Lower leg skin (tissue), 4 donors: ENCODE measurements around the gene PRKCQ. TPM values are rescaled to one million over a fixed set of nuclear protein-coding genes. Genes with fewer than 3 reads are reported as not detected.

ENCODE experiments used
- DNase-seq, 2 donors: peaks; one replicate each; pipeline ENCODE4 v3.0.0-alpha.2; 2019; ENCODE audit warnings: low spot score in 2 of 2
- H3K4me3 ChIP-seq: fragments of 200-600 bp; sonication (generic); 2 replicates; pipeline ENCODE4 v1.5.1; 2017; ENCODE audit warnings: mild to moderate bottlenecking, low read depth; ENCODE audit not compliant: poor library complexity, severe bottlenecking
- POLR2A ChIP-seq, 2 donors: fragments of 450-650 bp; IDR thresholded peaks; one replicate each; pipeline ENCODE4 v1.6.1; 2016 to 2017; ENCODE audit warnings: antibody characterized with exemption in 2 of 2, mild to moderate bottlenecking in 1 of 2, moderate library complexity in 1 of 2
- WGBS, 2 donors: methylation state at CpG; one replicate each; pipeline ENCODE4 v1.1.5; 2018; 5-methylcytosine and 5-hydroxymethylcytosine counted together
- intact Hi-C: fragments of 100-400 bp; cut with DNase I; formaldehyde crosslinking; loops from one replicate; pipeline ENCODE4 v1.15.0; 2023; ENCODE audit warnings: low total_unique reads
- total RNA-seq, 4 donors: library from RNA; depleted of rRNA; stranded (reverse); fragments of >200 nt; gene quantifications; one replicate each; pipeline ENCODE4 v1.1.0, GENCODE V29; 2016
- TF ChIP-seq, protein P1 (sequence below), 3 donors: fragments of 450-650 bp; IDR thresholded peaks; one replicate each; pipeline ENCODE4 v1.5.1; 2016; ENCODE audit warnings: antibody characterized with exemption in 3 of 3, mild to moderate bottlenecking in 3 of 3, moderate library complexity in 2 of 3

The PRKCQ gene
- total RNA-seq, 4 donors from 2014 or later: 0.06 to 0.17 TPM; not detected in 2

DNA sequence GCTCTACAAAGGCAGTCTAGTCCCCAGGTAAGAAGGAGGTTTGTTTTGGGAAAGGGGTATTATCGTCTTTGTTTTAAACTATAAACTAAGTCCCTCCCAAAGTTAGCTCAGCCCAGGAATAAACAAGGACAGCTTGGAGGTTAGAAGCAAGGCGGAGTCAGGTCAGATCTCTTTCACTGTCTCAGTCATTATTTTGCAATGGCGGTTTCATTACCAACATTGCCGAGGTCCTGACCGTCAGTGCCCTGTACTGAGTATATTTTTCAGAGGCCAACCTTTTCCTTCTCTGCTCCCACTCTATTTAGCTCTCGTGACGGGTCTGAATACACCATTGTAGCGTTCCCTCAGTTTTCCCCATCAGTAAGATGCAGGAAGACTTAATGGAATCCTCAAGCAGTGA is 184.5 kb downstream of the PRKCQ start:
- 86 to 93% methylated on average over 8 of the region's 8 CpGs for WGBS, 2 donors
- no peak overlapping the region for H3K4me3 ChIP-seq
- intact Hi-C loops: no loop called here
- no peak for DNase-seq
- TF ChIP-seq POLR2A (IDR thresholded peaks at IDR 0.05): no peak
- TF ChIP-seq, protein P1, sequence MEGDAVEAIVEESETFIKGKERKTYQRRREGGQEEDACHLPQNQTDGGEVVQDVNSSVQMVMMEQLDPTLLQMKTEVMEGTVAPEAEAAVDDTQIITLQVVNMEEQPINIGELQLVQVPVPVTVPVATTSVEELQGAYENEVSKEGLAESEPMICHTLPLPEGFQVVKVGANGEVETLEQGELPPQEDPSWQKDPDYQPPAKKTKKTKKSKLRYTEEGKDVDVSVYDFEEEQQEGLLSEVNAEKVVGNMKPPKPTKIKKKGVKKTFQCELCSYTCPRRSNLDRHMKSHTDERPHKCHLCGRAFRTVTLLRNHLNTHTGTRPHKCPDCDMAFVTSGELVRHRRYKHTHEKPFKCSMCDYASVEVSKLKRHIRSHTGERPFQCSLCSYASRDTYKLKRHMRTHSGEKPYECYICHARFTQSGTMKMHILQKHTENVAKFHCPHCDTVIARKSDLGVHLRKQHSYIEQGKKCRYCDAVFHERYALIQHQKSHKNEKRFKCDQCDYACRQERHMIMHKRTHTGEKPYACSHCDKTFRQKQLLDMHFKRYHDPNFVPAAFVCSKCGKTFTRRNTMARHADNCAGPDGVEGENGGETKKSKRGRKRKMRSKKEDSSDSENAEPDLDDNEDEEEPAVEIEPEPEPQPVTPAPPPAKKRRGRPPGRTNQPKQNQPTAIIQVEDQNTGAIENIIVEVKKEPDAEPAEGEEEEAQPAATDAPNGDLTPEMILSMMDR (IDR thresholded peaks at IDR 0.05): no peak

DNA sequence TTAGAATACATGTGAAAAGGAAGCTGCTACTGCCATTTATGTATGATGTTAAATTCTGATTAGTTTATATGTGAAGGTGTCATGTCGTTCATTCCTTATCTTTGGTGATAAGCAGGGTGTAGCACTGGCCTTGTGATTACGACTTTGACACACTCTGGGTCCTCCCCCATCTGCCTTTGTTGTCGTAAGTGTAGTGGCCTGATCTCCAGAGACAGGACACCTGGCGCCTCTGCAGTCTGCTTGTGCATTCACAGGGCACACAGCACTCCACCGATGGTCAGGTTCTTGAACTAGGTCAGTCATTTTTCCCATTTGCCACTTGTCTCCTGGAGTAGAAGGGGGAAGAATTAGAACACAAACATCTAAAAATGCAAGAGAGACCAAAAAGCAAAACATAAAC is 186.0 kb downstream of the PRKCQ start:
- WGBS, 2 donors: 80 to 87% methylated on average over 5 of the region's 5 CpGs
- DNase-seq: no peak
- intact Hi-C loops: no loop called here
- H3K4me3 ChIP-seq: no peak overlapping the region
- TF ChIP-seq, protein P1 (IDR thresholded peaks at IDR 0.05): no peak
- TF ChIP-seq POLR2A (IDR thresholded peaks at IDR 0.05): no peak

DNA sequence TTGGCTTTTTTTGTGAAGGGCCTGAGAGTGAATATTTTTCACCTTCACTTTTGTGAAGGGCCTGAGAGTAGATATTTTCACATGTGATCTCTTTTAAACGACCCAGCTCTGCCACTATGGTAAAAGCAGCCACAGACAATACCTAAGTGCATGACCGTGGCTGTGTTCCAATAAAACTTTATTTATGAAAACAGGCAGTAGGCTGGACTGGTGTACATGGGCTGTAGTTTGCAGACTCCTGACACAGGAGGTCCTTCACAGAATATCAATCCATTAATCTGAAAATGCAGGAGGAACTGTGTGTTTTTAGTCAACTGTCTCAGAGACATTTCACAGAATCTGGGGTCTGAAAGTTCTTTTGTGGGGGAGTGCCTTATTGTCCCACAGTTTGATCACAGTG is 186.9 kb downstream of the PRKCQ start:
- DNase-seq: no peak
- 84 to 90% methylated on average over 2 of the region's 2 CpGs for WGBS, 2 donors
- TF ChIP-seq, protein P1 (IDR thresholded peaks at IDR 0.05): no peak
- TF ChIP-seq POLR2A (IDR thresholded peaks at IDR 0.05): no peak
- intact Hi-C loops: no loop called here
- no peak overlapping the region for H3K4me3 ChIP-seq

DNA sequence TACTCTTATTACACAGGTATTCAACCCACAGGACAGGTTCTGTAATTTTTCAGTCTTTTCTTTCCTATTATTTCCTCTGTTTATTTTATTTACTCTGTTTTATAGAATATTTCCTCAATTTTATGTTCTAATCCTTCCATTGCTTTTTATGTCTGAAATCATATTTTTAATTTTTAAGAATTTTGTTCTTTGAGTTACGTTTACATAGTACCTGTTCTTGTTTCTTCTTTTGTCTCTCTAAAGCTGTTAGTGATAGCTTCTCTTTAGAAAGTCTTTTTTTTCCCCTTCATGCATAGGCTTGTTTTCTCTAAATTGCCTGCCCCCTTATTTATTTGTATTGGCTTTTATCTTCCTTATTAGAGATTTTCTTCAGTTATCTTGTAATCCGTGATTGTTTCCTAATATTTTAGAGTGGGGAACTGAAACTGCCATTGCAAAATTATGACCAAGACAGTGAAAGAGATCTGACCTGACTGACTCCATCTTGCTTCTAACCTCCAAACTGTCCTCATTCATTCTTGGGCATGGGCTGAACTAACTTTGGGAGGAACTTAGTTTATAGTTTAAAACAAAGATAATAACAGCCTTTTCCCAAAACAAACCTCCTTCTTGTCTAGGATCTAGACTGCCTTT is 189.7 kb downstream of the PRKCQ start:
- intact Hi-C loops: no loop called here
- 94 to 97% methylated on average over 2 of the region's 2 CpGs for whole genome bisulfite sequencing, 2 donors
- no peak for DNase-seq
- TF ChIP-seq, protein P1 (IDR thresholded peaks at IDR 0.05): no peak
- no peak for TF ChIP-seq POLR2A (IDR thresholded peaks at IDR 0.05)
- H3K4me3 ChIP-seq: no peak overlapping the region

DNA sequence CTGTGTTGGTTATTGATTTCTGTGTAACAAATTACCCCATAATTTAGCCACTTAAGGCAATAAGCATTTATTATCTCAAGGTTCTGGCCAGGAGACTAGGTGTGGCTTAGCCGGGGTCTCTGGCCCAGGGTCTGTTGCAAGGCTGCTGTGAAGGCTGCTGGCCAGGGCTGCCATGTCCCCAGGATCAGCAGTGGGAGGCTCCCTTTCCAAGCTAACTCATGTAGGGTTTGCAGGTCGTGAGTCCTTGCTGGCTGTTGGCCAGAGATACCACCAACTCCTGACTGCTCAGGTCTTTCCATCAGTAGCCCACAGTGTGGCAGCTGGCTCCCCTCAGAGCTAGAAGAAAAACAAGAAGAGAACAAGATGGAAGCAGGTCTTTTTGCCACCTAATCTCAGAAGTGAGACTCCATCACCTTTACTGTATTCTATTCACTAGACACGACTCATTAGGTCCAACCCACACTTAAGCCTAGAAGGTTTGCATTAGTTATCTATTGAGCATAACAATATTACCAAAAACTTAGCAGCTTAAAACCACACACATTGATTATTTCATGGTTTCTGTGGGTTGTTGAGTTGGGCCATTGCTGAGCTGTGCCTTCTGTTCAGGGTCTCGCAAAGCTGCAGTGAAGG is 191.7 kb downstream of the PRKCQ start:
- intact Hi-C loops: no loop called here
- WGBS, 2 donors: 59 to 63% methylated on average over 4 of the region's 4 CpGs

More for the DNA sequence above, 191.7 kb downstream of the PRKCQ start:
- TF ChIP-seq, protein P1 (IDR thresholded peaks at IDR 0.05): no peak
- no peak for TF ChIP-seq POLR2A (IDR thresholded peaks at IDR 0.05)
- no peak for DNase-seq
- no peak overlapping the region for H3K4me3 ChIP-seq
